ENCODE measurements around the gene ACOXL.

Gene ACOXL

DNA sequence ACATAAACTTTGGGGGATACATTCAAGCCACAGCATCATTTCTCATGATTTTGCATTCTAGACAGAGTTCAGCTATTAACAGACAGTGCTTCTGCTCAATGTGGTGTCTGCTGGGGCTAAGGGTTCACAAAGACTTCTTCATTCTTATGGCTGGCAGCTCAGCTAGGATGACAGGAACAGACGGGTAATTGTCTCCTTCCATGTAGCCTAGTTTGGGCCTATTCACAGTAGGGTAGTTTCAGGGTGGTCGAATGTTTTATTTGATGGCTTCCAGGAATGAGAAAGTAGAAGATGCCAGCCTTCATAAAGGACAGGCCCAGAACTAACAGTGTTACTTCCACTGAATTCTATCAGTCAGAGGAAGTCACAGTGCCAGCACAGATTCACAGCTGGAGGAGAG is 362.3 kb downstream of the ACOXL start:
- H3K27ac ChIP-seq (ENCODE audit: insufficient read depth, low read depth, low read length, poor library complexity, severe bottlenecking): no peak overlapping the region
- no peaks in the 10 kb centered on the region for H3K36me3 ChIP-seq (ENCODE audit: control insufficient read depth, insufficient read depth, low read length)
- 90 to 98% methylated on average over 2 of the region's 2 CpGs for WGBS, 2 experiments
- peaks cover 4% of the 10 kb centered on the region for H3K4me1 ChIP-seq (ENCODE audit: control insufficient read depth, insufficient read depth, low read length)
- no peak overlapping the region for H3K4me3 ChIP-seq (ENCODE audit: insufficient read depth, low read depth, low read length)
- no peaks in the 10 kb centered on the region for H3K9me3 ChIP-seq (ENCODE audit: control insufficient read depth, low read length)
- H3K27me3 ChIP-seq (ENCODE audit: control insufficient read depth, insufficient read depth, low read length, poor library complexity, severe bottlenecking): no peaks in the 10 kb centered on the region

DNA sequence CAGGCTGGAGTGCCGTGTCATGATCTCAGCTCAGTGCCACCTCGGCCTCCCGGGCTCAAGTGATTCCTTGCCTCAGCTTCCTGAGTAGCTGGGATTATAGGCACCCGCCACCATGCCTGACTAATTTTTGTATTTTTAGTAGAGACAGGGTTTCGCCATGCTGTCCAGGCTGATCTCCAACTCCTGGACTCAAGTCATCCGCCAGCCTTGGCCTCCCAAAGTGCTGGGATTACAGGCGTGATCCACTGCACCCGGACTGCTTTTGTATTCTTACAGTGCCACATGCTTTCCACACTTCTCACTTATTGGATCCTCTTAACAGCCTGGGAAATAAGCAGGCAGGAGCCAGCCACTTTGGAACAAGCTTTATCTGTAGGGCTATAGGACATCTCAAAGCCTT is 363.1 kb downstream of the ACOXL start:
- 86 to 94% methylated on average over 8 of the region's 8 CpGs for WGBS, 2 experiments
- H3K4me1 ChIP-seq (ENCODE audit: control insufficient read depth, insufficient read depth, low read length): peaks cover 4% of the 10 kb centered on the region
- H3K36me3 ChIP-seq (ENCODE audit: control insufficient read depth, insufficient read depth, low read length): no peaks in the 10 kb centered on the region
- no peaks in the 10 kb centered on the region for H3K27me3 ChIP-seq (ENCODE audit: control insufficient read depth, insufficient read depth, low read length, poor library complexity, severe bottlenecking)
- no peaks in the 10 kb centered on the region for H3K9me3 ChIP-seq (ENCODE audit: control insufficient read depth, low read length)
- H3K27ac ChIP-seq (ENCODE audit: insufficient read depth, low read depth, low read length, poor library complexity, severe bottlenecking): no peak overlapping the region
- H3K4me3 ChIP-seq (ENCODE audit: insufficient read depth, low read depth, low read length): no peak overlapping the region

- Histone ChIP-seq H3K9me3 (ENCODE audit: control insufficient read depth, low read length) (no peaks in the 10 kb centered on the region), H3K4me3 (ENCODE audit: insufficient read depth, low read depth, low read length) (no peak overlapping the region), H3K4me1 (ENCODE audit: control insufficient read depth, insufficient read depth, low read length) (peaks cover 4% of the 10 kb centered on the region), H3K27ac (ENCODE audit: insufficient read depth, low read depth, low read length, poor library complexity, severe bottlenecking) (no peak overlapping the region), H3K36me3 (ENCODE audit: control insufficient read depth, insufficient read depth, low read length) (no peaks in the 10 kb centered on the region), H3K27me3 (ENCODE audit: control insufficient read depth, insufficient read depth, low read length, poor library complexity, severe bottlenecking) (no peaks in the 10 kb centered on the region)
- WGBS, 2 experiments: 88 to 89% methylated on average over 3 of the region's 3 CpGs
These were observed 367.0 kb downstream of the ACOXL start for GRCh38 chr2:111099402-111099801.

DNA sequence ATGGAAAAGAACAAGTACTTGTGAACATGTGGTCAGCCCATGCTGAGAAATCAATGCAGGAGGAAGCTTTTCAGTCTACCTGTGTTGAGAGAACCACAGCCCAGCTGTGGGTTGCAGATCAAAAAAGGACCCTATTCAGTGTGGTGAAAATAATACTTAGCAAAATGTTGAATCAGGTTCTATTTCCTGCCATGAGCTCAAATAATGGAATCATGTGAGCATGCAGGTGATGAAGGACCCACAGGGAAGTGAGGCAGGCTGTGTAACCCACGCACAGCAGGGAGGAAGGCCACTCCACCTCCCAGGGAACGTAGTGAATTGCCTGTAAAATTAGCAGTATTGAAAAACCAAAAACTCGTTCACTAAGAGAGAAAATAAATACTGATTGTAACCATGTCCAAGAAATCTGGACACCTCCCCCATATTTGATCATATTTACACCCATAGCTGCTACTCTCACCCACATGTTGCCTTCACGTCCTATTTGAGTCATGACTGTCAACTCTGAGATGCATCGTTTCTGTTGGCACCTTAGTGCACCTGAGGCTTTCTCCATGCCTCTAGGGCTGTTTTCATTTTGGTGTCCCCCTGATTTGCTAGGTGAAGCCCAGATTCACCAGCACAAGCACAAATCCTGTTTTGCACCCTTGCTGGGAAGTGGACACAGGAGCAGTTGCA is 367.9 kb downstream of the ACOXL start:
- Histone ChIP-seq H3K9me3 (ENCODE audit: control insufficient read depth, low read length) (no peaks in the 10 kb centered on the region), H3K27ac (ENCODE audit: insufficient read depth, low read depth, low read length, poor library complexity, severe bottlenecking) (no peak overlapping the region), H3K36me3 (ENCODE audit: control insufficient read depth, insufficient read depth, low read length) (no peaks in the 10 kb centered on the region), H3K4me1 (ENCODE audit: control insufficient read depth, insufficient read depth, low read length) (peaks cover 4% of the 10 kb centered on the region), H3K4me3 (ENCODE audit: insufficient read depth, low read depth, low read length) (no peak overlapping the region), H3K27me3 (ENCODE audit: control insufficient read depth, insufficient read depth, low read length, poor library complexity, severe bottlenecking) (no peaks in the 10 kb centered on the region)
- WGBS, 2 experiments: 90% methylated on average over 5 of the region's 5 CpGs

DNA sequence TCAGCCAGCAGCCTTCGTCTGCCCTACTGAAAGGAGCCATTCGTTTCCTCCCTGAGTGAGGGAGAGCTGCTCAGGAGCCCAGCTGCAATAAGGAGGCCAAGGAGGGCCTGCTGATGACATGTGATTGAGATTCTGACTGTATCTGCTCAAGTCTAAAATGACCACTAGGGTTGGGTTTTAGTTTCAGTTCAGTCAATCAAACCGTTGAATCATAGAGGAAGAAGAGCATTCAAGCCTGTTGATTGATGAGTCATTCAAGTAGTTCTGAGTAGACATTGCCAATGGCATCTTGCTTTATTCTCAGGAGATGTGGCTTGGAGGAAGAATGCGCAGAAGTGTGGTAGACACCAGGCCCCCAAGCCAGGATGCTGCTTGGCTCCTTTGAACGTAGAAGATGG is 368.4 kb downstream of the ACOXL start:
- 84 to 92% methylated on average over 5 of the region's 5 CpGs for WGBS, 2 experiments
- H3K4me1 ChIP-seq (ENCODE audit: control insufficient read depth, insufficient read depth, low read length): peaks cover 4% of the 10 kb centered on the region
- H3K9me3 ChIP-seq (ENCODE audit: control insufficient read depth, low read length): no peaks in the 10 kb centered on the region
- H3K27ac ChIP-seq (ENCODE audit: insufficient read depth, low read depth, low read length, poor library complexity, severe bottlenecking): no peak overlapping the region
- H3K36me3 ChIP-seq (ENCODE audit: control insufficient read depth, insufficient read depth, low read length): no peaks in the 10 kb centered on the region
- H3K4me3 ChIP-seq (ENCODE audit: insufficient read depth, low read depth, low read length): no peak overlapping the region
- no peaks in the 10 kb centered on the region for H3K27me3 ChIP-seq (ENCODE audit: control insufficient read depth, insufficient read depth, low read length, poor library complexity, severe bottlenecking)

GRCh38 chr2:111101592-111101991 is 369.2 kb downstream of the ACOXL start:
- Histone ChIP-seq H3K4me1 (ENCODE audit: control insufficient read depth, insufficient read depth, low read length) (peaks cover 4% of the 10 kb centered on the region), H3K27me3 (ENCODE audit: control insufficient read depth, insufficient read depth, low read length, poor library complexity, severe bottlenecking) (no peaks in the 10 kb centered on the region), H3K27ac (ENCODE audit: insufficient read depth, low read depth, low read length, poor library complexity, severe bottlenecking) (no peak overlapping the region), H3K36me3 (ENCODE audit: control insufficient read depth, insufficient read depth, low read length) (no peaks in the 10 kb centered on the region), H3K4me3 (ENCODE audit: insufficient read depth, low read depth, low read length) (no peak overlapping the region), H3K9me3 (ENCODE audit: control insufficient read depth, low read length) (no peaks in the 10 kb centered on the region)
- 94 to 95% methylated on average over 1 of the region's 2 CpGs for WGBS, 2 experiments

DNA sequence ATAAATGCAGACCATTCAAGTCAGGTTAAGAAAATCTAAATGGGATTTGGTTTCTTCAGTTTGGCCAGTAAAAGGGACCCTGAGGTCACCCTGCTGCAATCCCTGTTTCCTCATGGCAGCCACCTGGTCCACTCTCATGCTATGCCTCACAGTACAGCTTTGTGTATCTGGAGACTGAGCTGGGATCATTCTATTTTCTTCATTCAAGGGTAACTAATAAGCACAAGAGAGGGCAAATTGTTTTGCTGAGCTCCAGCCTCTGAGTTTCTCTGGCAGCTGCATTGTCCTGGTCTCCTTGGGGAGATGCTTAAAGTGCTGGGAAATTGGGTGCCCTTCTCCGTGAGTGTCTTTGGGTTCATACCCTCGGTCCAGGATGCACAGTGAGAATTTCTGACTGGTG is 369.8 kb downstream of the ACOXL start:
- WGBS, 2 experiments: 97% methylated on average over 2 of the region's 2 CpGs
- peaks cover 4% of the 10 kb centered on the region for H3K4me1 ChIP-seq (ENCODE audit: control insufficient read depth, insufficient read depth, low read length)
- no peaks in the 10 kb centered on the region for H3K36me3 ChIP-seq (ENCODE audit: control insufficient read depth, insufficient read depth, low read length)
- no peaks in the 10 kb centered on the region for H3K9me3 ChIP-seq (ENCODE audit: control insufficient read depth, low read length)
- H3K4me3 ChIP-seq (ENCODE audit: insufficient read depth, low read depth, low read length): no peak overlapping the region
- H3K27ac ChIP-seq (ENCODE audit: insufficient read depth, low read depth, low read length, poor library complexity, severe bottlenecking): no peak overlapping the region
- no peaks in the 10 kb centered on the region for H3K27me3 ChIP-seq (ENCODE audit: control insufficient read depth, insufficient read depth, low read length, poor library complexity, severe bottlenecking)

DNA sequence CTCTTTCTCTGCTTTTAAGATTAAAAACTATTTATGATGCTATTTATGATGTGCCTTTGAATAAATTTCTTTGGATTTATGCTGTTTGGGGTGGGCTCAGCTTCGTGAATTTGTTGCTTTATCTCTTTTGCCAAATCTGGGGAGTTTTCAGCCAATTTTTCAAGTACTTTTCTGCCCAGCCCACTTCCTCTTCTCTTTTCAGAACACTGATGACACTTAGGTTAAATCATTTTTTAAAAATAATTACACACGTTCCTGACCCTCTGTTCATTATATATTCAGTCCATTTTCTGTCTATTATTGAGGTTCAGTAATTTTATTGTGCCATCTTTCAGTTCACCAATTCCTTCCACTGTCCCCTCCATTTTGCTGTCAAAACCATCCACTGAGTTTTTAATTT is 373.6 kb downstream of the ACOXL start:
- Histone ChIP-seq H3K4me3 (ENCODE audit: insufficient read depth, low read depth, low read length) (no peak overlapping the region), H3K27me3 (ENCODE audit: control insufficient read depth, insufficient read depth, low read length, poor library complexity, severe bottlenecking) (no peaks in the 10 kb centered on the region), H3K9me3 (ENCODE audit: control insufficient read depth, low read length) (no peaks in the 10 kb centered on the region), H3K36me3 (ENCODE audit: control insufficient read depth, insufficient read depth, low read length) (no peaks in the 10 kb centered on the region), H3K4me1 (ENCODE audit: control insufficient read depth, insufficient read depth, low read length) (no peaks in the 10 kb centered on the region), H3K27ac (ENCODE audit: insufficient read depth, low read depth, low read length, poor library complexity, severe bottlenecking) (no peak overlapping the region)
- 93 to 100% methylated on average over 1 to 2 of the region's 2 CpGs for WGBS, 2 experiments

DNA sequence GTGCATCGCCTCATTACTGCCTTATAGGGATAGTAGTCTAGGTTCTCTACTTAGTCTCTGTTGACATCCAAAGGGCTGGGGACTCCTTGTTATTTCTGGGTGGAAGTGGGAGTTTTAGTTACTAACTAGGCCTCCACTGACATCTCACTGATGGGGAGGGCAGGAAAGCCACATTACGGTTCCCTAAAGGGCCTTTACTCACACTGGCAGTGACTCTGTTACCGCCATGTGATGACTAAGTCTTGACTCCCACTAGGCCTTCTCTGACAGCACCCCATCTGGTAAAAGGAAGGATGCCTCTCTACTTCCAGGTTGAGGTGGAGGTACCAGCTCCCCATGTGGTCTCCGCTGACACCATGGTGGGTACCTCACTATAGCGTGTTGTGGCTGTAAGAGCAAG is 374.3 kb downstream of the ACOXL start:
- H3K4me3 ChIP-seq (ENCODE audit: insufficient read depth, low read depth, low read length): no peak overlapping the region
- no peaks in the 10 kb centered on the region for H3K9me3 ChIP-seq (ENCODE audit: control insufficient read depth, low read length)
- H3K4me1 ChIP-seq (ENCODE audit: control insufficient read depth, insufficient read depth, low read length): no peaks in the 10 kb centered on the region
- 94 to 95% methylated on average over 5 of the region's 5 CpGs for WGBS, 2 experiments
- no peaks in the 10 kb centered on the region for H3K27me3 ChIP-seq (ENCODE audit: control insufficient read depth, insufficient read depth, low read length, poor library complexity, severe bottlenecking)
- H3K27ac ChIP-seq (ENCODE audit: insufficient read depth, low read depth, low read length, poor library complexity, severe bottlenecking): no peak overlapping the region
- H3K36me3 ChIP-seq (ENCODE audit: control insufficient read depth, insufficient read depth, low read length): no peaks in the 10 kb centered on the region

DNA sequence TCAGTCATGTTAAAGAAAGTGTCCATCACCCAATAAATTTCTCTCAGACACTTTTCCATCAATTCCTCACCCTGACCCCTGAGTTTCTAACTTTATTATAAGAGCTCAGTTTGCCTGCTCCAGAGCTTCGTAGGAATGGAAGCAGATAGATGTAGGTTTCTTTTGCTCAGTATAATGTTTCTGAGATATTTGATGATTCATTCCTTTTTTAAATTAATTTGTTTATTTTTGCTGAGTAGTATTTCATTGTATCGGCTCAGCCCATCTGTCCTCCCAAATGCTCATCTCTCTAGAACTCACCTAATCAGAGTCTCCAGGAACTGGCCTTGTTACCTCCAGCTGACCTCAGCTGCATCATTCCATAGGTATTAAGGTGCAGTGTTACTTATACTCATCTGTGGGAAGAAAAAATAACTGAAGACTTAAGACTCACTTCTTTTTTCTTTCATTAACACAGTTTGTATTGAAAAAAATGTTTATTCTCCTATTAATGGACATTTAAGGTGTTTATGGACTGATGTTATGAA is 376.4 kb downstream of the ACOXL start:
- Histone ChIP-seq H3K9me3 (ENCODE audit: control insufficient read depth, low read length) (no peaks in the 10 kb centered on the region), H3K4me3 (ENCODE audit: insufficient read depth, low read depth, low read length) (no peak overlapping the region), H3K4me1 (ENCODE audit: control insufficient read depth, insufficient read depth, low read length) (no peaks in the 10 kb centered on the region), H3K27ac (ENCODE audit: insufficient read depth, low read depth, low read length, poor library complexity, severe bottlenecking) (no peak overlapping the region), H3K36me3 (ENCODE audit: control insufficient read depth, insufficient read depth, low read length) (no peaks in the 10 kb centered on the region), H3K27me3 (ENCODE audit: control insufficient read depth, insufficient read depth, low read length, poor library complexity, severe bottlenecking) (no peaks in the 10 kb centered on the region)
- WGBS, 2 experiments: 100% methylated on average over 1 to 2 of the region's 2 CpGs

All from ectodermal cell (in vitro differentiated cells).